Activated naive CD4-positive, alpha-beta T cell treated with anti-CD3 and anti-CD28 coated beads for 36 hours (primary cell): ENCODE results near the gene C3orf33. TPM values are rescaled to one million over a fixed set of nuclear protein-coding genes. Genes with fewer than 3 reads are reported as not detected.
"Not testable (repeated sequence)": the region's sequence is repeated elsewhere in the genome, so short reads cannot be mapped to it uniquely, and the experiment has no call there.

Experiments
- CTCF ChIA-PET: fragments of 350-600 bp; sonication (Branson Sonifier 250); formaldehyde crosslinking; loops from one replicate; lab custom pipeline; 2021; ENCODE audit warnings: antibody characterized with exemption; lab: Charles Lee
- DNase-seq: peaks from one replicate; pipeline ENCODE4 v3.0.0-alpha.2; 2020
- H3K27ac Mint-ChIP-seq: one replicate; pipeline ENCODE4 v1.8.0; 2021; ENCODE audit warnings: mild to moderate bottlenecking, mixed read lengths
- H3K27me3 Mint-ChIP-seq: one replicate; pipeline ENCODE4 v1.8.0; 2021; ENCODE audit warnings: low read depth, mixed read lengths
- H3K36me3 Mint-ChIP-seq: one replicate; pipeline ENCODE4 v1.8.0; 2021; ENCODE audit warnings: low read depth, mixed read lengths
- H3K4me1 Mint-ChIP-seq: one replicate; pipeline ENCODE4 v1.8.0; 2021; ENCODE audit warnings: low read depth, mixed read lengths
- H3K4me3 Mint-ChIP-seq: one replicate; pipeline ENCODE4 v1.8.0; 2021; ENCODE audit warnings: mild to moderate bottlenecking, moderate library complexity, mixed read lengths
- H3K9me3 Mint-ChIP-seq: one replicate; pipeline ENCODE4 v1.8.0; 2021; ENCODE audit warnings: mixed read lengths
- intact Hi-C: fragments of 100-400 bp; cut with micrococcal nuclease; formaldehyde crosslinking; loops from one replicate; pipeline ENCODE4 v1.15.1; 2023
- total RNA-seq, 2 experiments: library from RNA; stranded (reverse); gene quantifications; one replicate each; pipeline ENCODE4 v1.2.3, GENCODE V29; 2021

Gene C3orf33
- total RNA-seq, 2 experiments from 2014 or later, result 2.7 to 3.2 TPM

GRCh38 chr3:155815030-155815545 lies 9.0 kb upstream of the C3orf33 start:
- CTCF ChIA-PET, result interaction anchor here (0.5 to 1.7 kb wide), 2 partner anchors 9 to 225 kb away, joined by 3 to 6 read pairs; no protein-coding TSS in a partner anchor
- Mint-ChIP-seq H3K27me3 (no peaks in the 10 kb centered on the region), H3K27ac (no peak overlapping the region), H3K4me3 (no peak overlapping the region), H3K4me1 (no peaks in the 10 kb centered on the region), H3K9me3 (no peaks in the 10 kb centered on the region), H3K36me3 (no peaks in the 10 kb centered on the region)
- DNase-seq, result no peak
- intact Hi-C loops, result no loop called here

GRCh38 chr3:155813224-155813623 lies 7.1 kb upstream of the C3orf33 start:
- H3K4me1 Mint-ChIP-seq, H3K4me3 Mint-ChIP-seq, CTCF ChIA-PET, intact Hi-C loops, H3K27me3 Mint-ChIP-seq, H3K9me3 Mint-ChIP-seq, H3K36me3 Mint-ChIP-seq, DNase-seq, H3K27ac Mint-ChIP-seq: not testable (repeated sequence)

GRCh38 chr3:155809181-155809580 lies 3.1 kb upstream of the C3orf33 start:
- no peaks in the 10 kb centered on the region for H3K27me3 Mint-ChIP-seq
- no peak overlapping the region for H3K27ac Mint-ChIP-seq
- peaks cover 14% of the 10 kb centered on the region for H3K4me1 Mint-ChIP-seq
- no peak for DNase-seq
- no peaks in the 10 kb centered on the region for H3K9me3 Mint-ChIP-seq
- H3K36me3 Mint-ChIP-seq, result no peaks in the 10 kb centered on the region
- CTCF ChIA-PET, result no interaction called here
- H3K4me3 Mint-ChIP-seq, result no peak overlapping the region
- intact Hi-C loops, result no loop called here

GRCh38 chr3:155807823-155808222 lies 1.7 kb upstream of the C3orf33 start:
- H3K27me3 Mint-ChIP-seq, result no peaks in the 10 kb centered on the region
- H3K9me3 Mint-ChIP-seq, result no peaks in the 10 kb centered on the region
- intact Hi-C loops, result loop anchor here (2.0 kb wide), 2 partner anchors 63 to 187 kb away; partner anchors contain the start of gene PLCH1
- peaks cover 15% of the 10 kb centered on the region for H3K4me1 Mint-ChIP-seq
- DNase-seq, result no peak
- CTCF ChIA-PET, result no interaction called here
- no peak overlapping the region for H3K4me3 Mint-ChIP-seq
- H3K27ac Mint-ChIP-seq, result no peak overlapping the region
- H3K36me3 Mint-ChIP-seq, result peaks cover 4% of the 10 kb centered on the region

GRCh38 chr3:155805204-155805801 lies 775 bp downstream of the C3orf33 start:
- peaks cover 15% of the 10 kb centered on the region for H3K4me1 Mint-ChIP-seq
- H3K27ac Mint-ChIP-seq, result peak overlapping the region; percentile 58
- peak overlapping the region; percentile 85 for H3K4me3 Mint-ChIP-seq
- peaks cover 13% of the 10 kb centered on the region for H3K36me3 Mint-ChIP-seq
- CTCF ChIA-PET, result interaction anchor here (0.6 to 2.8 kb wide), 40 partner anchors 10 to 202 kb away, joined by 3 to 32 read pairs (median 5); partner anchors contain the start of genes GMPS, PLCH1 and SLC33A1
- DNase-seq, result no peak
- H3K27me3 Mint-ChIP-seq, result no peaks in the 10 kb centered on the region
- no peaks in the 10 kb centered on the region for H3K9me3 Mint-ChIP-seq
- intact Hi-C loops, result no loop called here

GRCh38 chr3:155804323-155804722 lies 1.8 kb downstream of the C3orf33 start:
- intact Hi-C loops, result no loop called here
- Mint-ChIP-seq H3K9me3 (no peaks in the 10 kb centered on the region), H3K4me1 (peaks cover 15% of the 10 kb centered on the region), H3K4me3 (no peak overlapping the region), H3K36me3 (peaks cover 22% of the 10 kb centered on the region), H3K27ac (no peak overlapping the region), H3K27me3 (no peaks in the 10 kb centered on the region)
- CTCF ChIA-PET, result no interaction called here
- no peak for DNase-seq

GRCh38 chr3:155792532-155792931 lies 13.5 kb downstream of the C3orf33 start:
- Mint-ChIP-seq H3K9me3 (peaks cover 10% of the 10 kb centered on the region), H3K4me3 (no peak overlapping the region)

GRCh38 chr3:155791190-155791589 lies 14.9 kb downstream of the C3orf33 start:
- DNase-seq, result peak; percentile 15
- CTCF ChIA-PET, result no interaction called here
- H3K27ac Mint-ChIP-seq, result no peak overlapping the region

More at GRCh38 chr3:155792532-155792931, 13.5 kb downstream of the C3orf33 start:
- Mint-ChIP-seq H3K36me3 (peaks cover 50% of the 10 kb centered on the region), H3K4me1 (peaks cover 6% of the 10 kb centered on the region), H3K27me3 (no peaks in the 10 kb centered on the region), H3K27ac (no peak overlapping the region)
- CTCF ChIA-PET, result no interaction called here
- intact Hi-C loops, result no loop called here
- DNase-seq, result no peak

GRCh38 chr3:155790272-155790925 lies 15.7 kb downstream of the C3orf33 start:
- intact Hi-C loops, result no loop called here
- Mint-ChIP-seq H3K4me3 (no peak overlapping the region), H3K4me1 (peaks cover 19% of the 10 kb centered on the region), H3K27ac (no peak overlapping the region), H3K36me3 (peaks cover 37% of the 10 kb centered on the region), H3K27me3 (no peaks in the 10 kb centered on the region), H3K9me3 (peaks cover 10% of the 10 kb centered on the region)
- no peak for DNase-seq
- CTCF ChIA-PET, result no interaction called here

More at GRCh38 chr3:155791190-155791589, 14.9 kb downstream of the C3orf33 start:
- intact Hi-C loops, result no loop called here
- H3K4me3 Mint-ChIP-seq, result no peak overlapping the region
- peaks cover 10% of the 10 kb centered on the region for H3K9me3 Mint-ChIP-seq
- no peaks in the 10 kb centered on the region for H3K27me3 Mint-ChIP-seq
- H3K36me3 Mint-ChIP-seq, result peaks cover 39% of the 10 kb centered on the region
- peaks cover 11% of the 10 kb centered on the region for H3K4me1 Mint-ChIP-seq

GRCh38 chr3:155785662-155786295 lies 20.3 kb downstream of the C3orf33 start:
- intact Hi-C loops, result no loop called here
- Mint-ChIP-seq H3K36me3 (peaks cover 29% of the 10 kb centered on the region), H3K27me3 (no peaks in the 10 kb centered on the region), H3K9me3 (peaks cover 7% of the 10 kb centered on the region), H3K4me1 (peaks cover 20% of the 10 kb centered on the region), H3K4me3 (no peak overlapping the region), H3K27ac (no peak overlapping the region)
- DNase-seq, result no peak
- CTCF ChIA-PET, result no interaction called here

GRCh38 chr3:155782390-155782953 lies 23.6 kb downstream of the C3orf33 start:
- peaks cover 7% of the 10 kb centered on the region for H3K9me3 Mint-ChIP-seq
- no peak for DNase-seq
- H3K4me3 Mint-ChIP-seq, result no peak overlapping the region
- intact Hi-C loops, result no loop called here
- H3K27ac Mint-ChIP-seq, result no peak overlapping the region
- peaks cover 15% of the 10 kb centered on the region for H3K4me1 Mint-ChIP-seq
- no peaks in the 10 kb centered on the region for H3K27me3 Mint-ChIP-seq
- CTCF ChIA-PET, result no interaction called here
- H3K36me3 Mint-ChIP-seq, result peaks cover 31% of the 10 kb centered on the region

- Mint-ChIP-seq H3K27ac (no peak overlapping the region), H3K36me3 (peaks cover 31% of the 10 kb centered on the region), H3K4me3 (no peak overlapping the region), H3K9me3 (peaks cover 7% of the 10 kb centered on the region), H3K27me3 (no peaks in the 10 kb centered on the region), H3K4me1 (no peaks in the 10 kb centered on the region)
- no peak for DNase-seq
- CTCF ChIA-PET, result interaction anchor here (0.6 kb wide), 1 partner anchor 92 kb away, joined by 4 read pairs; no protein-coding TSS in a partner anchor
- intact Hi-C loops, result no loop called here
Measured at GRCh38 chr3:155780291-155780690, 25.8 kb downstream of the C3orf33 start.
